HEK293T (cell line): Measurements from ENCODE around the gene CCDC30.

Experiments used
- ARNT ChIP-seq: fragments of 450-650 bp; IDR thresholded peaks from 2 replicates; pipeline ENCODE4 v1.6.1; 2017; ENCODE audit warnings: mild to moderate bottlenecking
- CTBP1 ChIP-seq: fragments of 450-650 bp; IDR thresholded peaks from 2 replicates; pipeline ENCODE4 v1.6.1; 2016; ENCODE audit warnings: borderline replicate concordance
- ELF4 ChIP-seq: fragments of 450-650 bp; IDR thresholded peaks from 2 replicates; pipeline ENCODE4 v1.6.1; 2017; ENCODE audit warnings: antibody characterized with exemption
- FOXM1 ChIP-seq: fragments of 450-650 bp; IDR thresholded peaks from 2 replicates; pipeline ENCODE4 v1.6.1; 2017; ENCODE audit warnings: mild to moderate bottlenecking, borderline replicate concordance
- HDGF ChIP-seq: fragments of 450-650 bp; IDR thresholded peaks from 2 replicates; pipeline ENCODE4 v1.6.1; 2017; ENCODE audit warnings: antibody characterized with exemption, borderline replicate concordance
- NFRKB ChIP-seq: fragments of 450-650 bp; IDR thresholded peaks from 2 replicates; pipeline ENCODE4 v1.6.1; 2016; ENCODE audit warnings: mild to moderate bottlenecking, moderate library complexity
- SP1 ChIP-seq: fragments of 450-650 bp; IDR thresholded peaks from 2 replicates; pipeline ENCODE4 v1.6.1; 2017
- SUZ12 ChIP-seq: fragments of 450-650 bp; IDR thresholded peaks from 2 replicates; pipeline ENCODE4 v1.6.1; 2016; ENCODE audit warnings: mild to moderate bottlenecking
- TARDBP ChIP-seq: fragments of 450-650 bp; IDR thresholded peaks from 2 replicates; pipeline ENCODE4 v1.6.1; 2016
- ZNF384 ChIP-seq: fragments of 450-650 bp; IDR thresholded peaks from 2 replicates; pipeline ENCODE4 v1.6.1; 2016

DNA sequence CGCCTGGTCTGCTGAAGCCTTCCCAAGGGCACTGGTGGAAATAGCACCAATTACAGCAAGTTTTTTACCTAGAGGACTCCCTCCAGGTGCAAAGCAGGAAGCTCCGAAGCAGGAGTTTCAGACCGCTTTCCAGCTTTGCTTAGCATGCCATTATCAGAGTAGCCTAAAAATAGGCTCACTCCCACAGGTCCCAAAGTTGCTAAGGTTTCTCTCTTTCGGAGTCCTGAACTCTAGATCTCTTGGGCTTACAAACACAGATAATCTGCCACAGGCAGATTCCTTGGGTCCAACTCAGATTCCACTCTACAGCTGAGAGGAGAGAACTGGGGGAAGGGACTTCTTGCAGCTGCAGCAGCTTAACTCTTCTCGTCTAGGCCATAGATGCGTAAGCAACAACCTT, 29.7 kb upstream of the CCDC30 start:
- TF ChIP-seq ELF4 (no peak), FOXM1 (no peak), SP1 (no peak), CTBP1 (no peak), HDGF (no peak), NFRKB (no peak), SUZ12 (no peak), ZNF384 (no peak), TARDBP (no peak), ARNT (no peak)
